ENCODE measurements around the gene ZDHHC13.

The ZDHHC13 gene

DNA sequence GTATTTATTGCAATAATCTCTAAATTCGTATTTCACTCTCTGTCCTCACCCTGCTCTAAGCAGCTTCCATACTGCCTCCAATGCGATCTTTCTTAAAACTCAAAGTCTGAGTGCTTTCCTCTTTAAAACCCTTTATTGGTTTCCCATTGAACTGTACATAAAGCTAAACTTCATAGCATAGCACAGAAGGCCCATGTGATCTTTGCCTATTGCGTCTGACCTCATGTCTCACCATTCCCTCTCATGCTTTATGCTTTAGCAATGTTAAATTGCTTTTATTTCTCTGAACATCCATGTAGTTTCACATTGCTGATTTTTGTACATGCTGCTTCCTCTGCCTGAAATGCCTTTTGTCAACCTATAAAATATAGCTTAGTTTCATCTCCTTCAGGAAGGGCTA lies 28.4 kb downstream of the ZDHHC13 start:
- Histone ChIP-seq H3K4me2 (ENCODE audit: low read length) (no peak overlapping the region), H3K79me2 (ENCODE audit: insufficient read depth, low read length) (no peaks in the 10 kb centered on the region), H3K9me3 (ENCODE audit: low read length) (no peaks in the 10 kb centered on the region), H3K4me1 (ENCODE audit: insufficient read depth, low read length, severe bottlenecking) (no peaks in the 10 kb centered on the region), H3K4me3 (ENCODE audit: low read depth, low read length, poor library complexity, severe bottlenecking) (no peak overlapping the region), H3K36me3 (ENCODE audit: insufficient read depth, low read length) (peaks cover 35% of the 10 kb centered on the region; the same call in 1 of the 2 replicates), H3K27me3 (ENCODE audit: insufficient read depth, low read length) (no peaks in the 10 kb centered on the region), H3K27ac (ENCODE audit: low read depth, low read length, poor library complexity, severe bottlenecking) (no peak overlapping the region), H3F3A (ENCODE audit: insufficient read depth, low read length) (no peaks in the 10 kb centered on the region), H4K20me1 (ENCODE audit: insufficient read depth, low read length) (no peaks in the 10 kb centered on the region), H2AFZ (ENCODE audit: low read length) (no peak overlapping the region), H3K9me2 (ENCODE audit: low read depth, low read length) (no peaks in the 10 kb centered on the region), H3K9ac (ENCODE audit: low read length) (no peak overlapping the region)
- TF ChIP-seq EZH2 (IDR thresholded peaks at IDR 0.05; ENCODE audit: borderline replicate concordance, low read length): no peak
- TF ChIP-seq, protein P1, sequence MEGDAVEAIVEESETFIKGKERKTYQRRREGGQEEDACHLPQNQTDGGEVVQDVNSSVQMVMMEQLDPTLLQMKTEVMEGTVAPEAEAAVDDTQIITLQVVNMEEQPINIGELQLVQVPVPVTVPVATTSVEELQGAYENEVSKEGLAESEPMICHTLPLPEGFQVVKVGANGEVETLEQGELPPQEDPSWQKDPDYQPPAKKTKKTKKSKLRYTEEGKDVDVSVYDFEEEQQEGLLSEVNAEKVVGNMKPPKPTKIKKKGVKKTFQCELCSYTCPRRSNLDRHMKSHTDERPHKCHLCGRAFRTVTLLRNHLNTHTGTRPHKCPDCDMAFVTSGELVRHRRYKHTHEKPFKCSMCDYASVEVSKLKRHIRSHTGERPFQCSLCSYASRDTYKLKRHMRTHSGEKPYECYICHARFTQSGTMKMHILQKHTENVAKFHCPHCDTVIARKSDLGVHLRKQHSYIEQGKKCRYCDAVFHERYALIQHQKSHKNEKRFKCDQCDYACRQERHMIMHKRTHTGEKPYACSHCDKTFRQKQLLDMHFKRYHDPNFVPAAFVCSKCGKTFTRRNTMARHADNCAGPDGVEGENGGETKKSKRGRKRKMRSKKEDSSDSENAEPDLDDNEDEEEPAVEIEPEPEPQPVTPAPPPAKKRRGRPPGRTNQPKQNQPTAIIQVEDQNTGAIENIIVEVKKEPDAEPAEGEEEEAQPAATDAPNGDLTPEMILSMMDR (IDR thresholded peaks at IDR 0.05; ENCODE audit: low read length): no peak

DNA sequence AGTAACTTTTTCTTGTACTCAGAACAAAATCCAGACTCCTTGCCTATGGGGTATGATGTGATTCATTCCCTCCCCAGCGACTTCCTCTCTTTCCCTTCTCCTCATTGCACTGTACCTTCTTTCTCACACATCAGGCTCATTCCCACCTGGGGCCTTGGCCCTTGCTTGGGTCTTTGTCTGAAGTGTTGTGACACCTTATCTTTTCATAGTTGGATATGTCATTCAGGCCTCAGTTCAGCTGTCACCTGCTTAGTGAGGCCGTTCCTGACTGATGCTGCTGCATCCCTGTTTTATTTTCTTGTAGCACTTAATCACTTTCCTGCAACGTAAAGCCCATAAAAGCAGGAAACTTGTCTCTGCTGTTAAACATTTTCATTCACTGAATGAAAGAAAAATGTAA lies 39.9 kb downstream of the ZDHHC13 start:
- no peaks in the 10 kb centered on the region for H3K27me3 ChIP-seq (ENCODE audit: insufficient read depth, low read length)
- H3K4me3 ChIP-seq (ENCODE audit: low read depth, low read length, poor library complexity, severe bottlenecking): no peak overlapping the region
- TF ChIP-seq, protein P1 (IDR thresholded peaks at IDR 0.05; ENCODE audit: low read length): no peak
- no peak for TF ChIP-seq EZH2 (IDR thresholded peaks at IDR 0.05; ENCODE audit: borderline replicate concordance, low read length)
- H3K4me1 ChIP-seq (ENCODE audit: insufficient read depth, low read length, severe bottlenecking): no peaks in the 10 kb centered on the region
- no peak overlapping the region for H2AFZ ChIP-seq (ENCODE audit: low read length)
- no peaks in the 10 kb centered on the region for H3K9me3 ChIP-seq (ENCODE audit: low read length)
- no peak overlapping the region for H3K4me2 ChIP-seq (ENCODE audit: low read length)
- no peaks in the 10 kb centered on the region for H3K79me2 ChIP-seq (ENCODE audit: insufficient read depth, low read length)
- peaks cover 65% of the 10 kb centered on the region for H3K36me3 ChIP-seq (ENCODE audit: insufficient read depth, low read length)
- H4K20me1 ChIP-seq (ENCODE audit: insufficient read depth, low read length): no peaks in the 10 kb centered on the region
- no peak overlapping the region for H3K27ac ChIP-seq (ENCODE audit: low read depth, low read length, poor library complexity, severe bottlenecking)
- no peak overlapping the region for H3K9ac ChIP-seq (ENCODE audit: low read length)
- H3K9me2 ChIP-seq (ENCODE audit: low read depth, low read length): no peaks in the 10 kb centered on the region
- H3F3A ChIP-seq (ENCODE audit: insufficient read depth, low read length): no peaks in the 10 kb centered on the region

DNA sequence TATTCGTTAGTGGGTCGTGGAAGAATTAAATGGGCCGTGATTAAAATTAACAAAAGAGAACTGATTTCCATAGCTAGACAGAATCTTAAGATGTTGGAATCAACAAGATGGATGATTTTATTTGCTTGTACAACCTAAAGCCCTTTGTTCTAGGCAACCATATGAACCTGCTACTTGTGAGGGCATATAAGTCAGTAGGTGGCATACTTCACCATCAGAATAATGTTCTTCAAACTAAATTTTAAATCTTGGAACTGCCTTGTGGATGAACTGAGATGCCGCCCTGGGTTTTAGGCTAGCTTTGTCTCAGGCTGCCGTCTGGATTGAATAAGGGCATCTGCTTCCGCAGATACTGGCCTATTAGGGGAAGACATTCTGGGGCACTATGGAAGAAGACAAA lies 43.9 kb downstream of the ZDHHC13 start:
- H3K36me3 ChIP-seq (ENCODE audit: insufficient read depth, low read length): peaks cover 73% of the 10 kb centered on the region
- no peaks in the 10 kb centered on the region for H3F3A ChIP-seq (ENCODE audit: insufficient read depth, low read length)
- no peak overlapping the region for H3K4me2 ChIP-seq (ENCODE audit: low read length)
- no peak for TF ChIP-seq EZH2 (IDR thresholded peaks at IDR 0.05; ENCODE audit: borderline replicate concordance, low read length)
- TF ChIP-seq, protein P1 (IDR thresholded peaks at IDR 0.05; ENCODE audit: low read length): no peak
- no peak overlapping the region for H3K27ac ChIP-seq (ENCODE audit: low read depth, low read length, poor library complexity, severe bottlenecking)
- no peak overlapping the region for H3K4me3 ChIP-seq (ENCODE audit: low read depth, low read length, poor library complexity, severe bottlenecking)
- H4K20me1 ChIP-seq (ENCODE audit: insufficient read depth, low read length): no peaks in the 10 kb centered on the region
- no peaks in the 10 kb centered on the region for H3K4me1 ChIP-seq (ENCODE audit: insufficient read depth, low read length, severe bottlenecking)
- no peak overlapping the region for H2AFZ ChIP-seq (ENCODE audit: low read length)
- no peaks in the 10 kb centered on the region for H3K9me2 ChIP-seq (ENCODE audit: low read depth, low read length)
- no peaks in the 10 kb centered on the region for H3K9me3 ChIP-seq (ENCODE audit: low read length)
- H3K9ac ChIP-seq (ENCODE audit: low read length): no peak overlapping the region
- no peaks in the 10 kb centered on the region for H3K79me2 ChIP-seq (ENCODE audit: insufficient read depth, low read length)
- H3K27me3 ChIP-seq (ENCODE audit: insufficient read depth, low read length): no peaks in the 10 kb centered on the region

Data from OCI-LY1 (cell line).